Effector CD4-positive, alpha-beta T cell (primary cell): Measurements from ENCODE around the gene RCSD1.

Experiments
- DNase-seq: peaks from one replicate; pipeline ENCODE4 v3.0.0-alpha.2; 2020

The RCSD1 gene

DNA sequence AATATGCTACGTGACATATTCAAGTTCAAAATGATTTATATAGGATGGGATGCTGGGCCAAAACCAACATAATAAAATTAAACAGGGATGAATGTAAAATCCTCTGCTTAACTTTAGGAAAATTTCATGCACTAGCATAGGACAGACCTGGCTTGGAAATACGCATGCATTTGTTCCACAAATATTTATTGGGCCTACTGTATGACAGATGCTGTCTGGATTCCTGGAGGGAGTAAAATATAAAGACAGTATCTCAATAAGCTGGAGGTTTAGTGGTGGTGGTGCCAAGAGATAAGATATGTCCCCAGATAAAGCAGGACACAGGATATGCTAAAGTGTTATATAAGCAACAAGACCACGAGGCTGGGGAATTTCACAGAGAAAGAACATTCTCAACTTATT lies 15.1 kb downstream of the RCSD1 start:
- DNase-seq: no peak

DNA sequence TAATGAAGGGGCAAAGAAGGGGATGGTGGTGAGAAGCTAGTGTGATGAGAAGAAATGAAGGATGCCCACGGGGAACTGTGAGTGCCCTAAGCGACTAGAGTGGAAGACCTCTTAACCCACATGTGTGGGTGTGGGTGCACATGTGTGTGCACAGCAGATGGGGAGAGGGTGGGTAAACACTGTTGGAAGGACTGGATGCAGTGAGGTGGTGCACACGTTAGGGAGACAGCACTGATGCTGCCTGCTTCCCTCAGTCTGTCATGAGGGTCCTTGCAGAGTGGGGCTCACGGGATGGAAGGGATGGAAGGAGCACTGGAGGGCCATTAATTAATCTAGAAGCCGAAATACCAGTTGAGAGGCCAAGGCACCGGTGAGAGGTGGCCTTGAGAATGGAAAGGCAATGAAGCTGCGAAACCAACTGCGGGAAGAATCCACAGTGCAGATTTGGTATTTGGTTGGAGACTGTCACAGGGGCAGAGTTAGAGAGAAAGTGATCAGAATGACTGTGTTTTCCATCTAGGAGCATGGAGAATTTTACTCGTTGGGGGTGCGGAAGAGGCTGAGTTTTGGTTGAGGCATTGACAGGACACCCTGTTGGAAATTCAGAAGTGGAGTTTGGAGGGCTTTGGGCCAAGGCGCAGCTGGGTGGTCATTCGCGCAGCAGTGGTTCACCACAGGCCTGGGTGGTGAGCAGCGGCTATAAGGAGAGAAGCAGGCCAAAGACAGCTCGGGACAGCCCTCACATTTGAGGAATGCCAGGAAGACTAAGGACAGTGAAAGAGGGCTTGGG lies 15.8 kb downstream of the RCSD1 start:
- no peak for DNase-seq

GRCh38 chr1:167648252-167648849 lies 18.3 kb downstream of the RCSD1 start:
- no peak for DNase-seq

- no peak for DNase-seq
These were observed 19.1 kb downstream of the RCSD1 start for GRCh38 chr1:167648978-167649744.

- no peak for DNase-seq
These were observed 20.5 kb downstream of the RCSD1 start for GRCh38 chr1:167650269-167651160.

- no peak for DNase-seq
These were observed 21.2 kb downstream of the RCSD1 start for GRCh38 chr1:167651161-167651693.

GRCh38 chr1:167654975-167655575 lies 25.0 kb downstream of the RCSD1 start:
- no peak for DNase-seq

GRCh38 chr1:167656657-167657056 lies 26.6 kb downstream of the RCSD1 start:
- DNase-seq: no peak

DNA sequence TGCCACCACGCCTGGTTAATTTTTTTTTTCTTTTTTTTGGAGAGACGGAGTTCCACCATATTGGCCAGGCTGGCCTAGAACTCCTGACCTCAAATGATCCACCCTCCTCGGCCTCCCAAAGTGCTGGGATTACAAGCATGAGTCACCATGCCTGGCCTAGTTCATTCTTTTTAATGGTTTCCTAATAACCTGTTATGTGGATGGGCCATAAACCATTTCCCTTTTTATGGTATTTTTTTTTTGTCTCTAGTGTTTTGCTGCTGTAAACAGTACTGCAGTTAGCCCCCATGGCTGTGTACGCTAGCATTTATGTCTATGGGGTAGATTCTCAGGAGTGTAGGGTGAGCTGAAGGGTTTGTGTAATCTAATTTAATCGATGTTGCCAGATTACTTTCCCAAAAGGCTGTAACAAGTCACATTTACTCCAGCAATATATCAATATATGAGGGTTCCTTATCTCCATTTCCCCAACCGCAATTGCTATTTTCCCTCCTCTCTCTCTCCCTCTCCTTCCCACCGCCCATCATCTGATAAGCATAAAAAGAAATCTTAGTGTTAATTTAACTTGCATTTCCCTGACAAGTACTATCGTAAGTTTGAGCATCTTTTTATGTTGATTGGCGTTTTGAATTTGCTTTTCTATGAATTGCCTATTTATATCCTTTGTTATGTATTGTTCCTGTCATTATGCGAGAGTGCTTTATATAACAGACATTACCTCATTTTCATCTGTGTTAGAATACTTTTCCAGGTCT lies 28.7 kb downstream of the RCSD1 start:
- DNase-seq: no peak

DNA sequence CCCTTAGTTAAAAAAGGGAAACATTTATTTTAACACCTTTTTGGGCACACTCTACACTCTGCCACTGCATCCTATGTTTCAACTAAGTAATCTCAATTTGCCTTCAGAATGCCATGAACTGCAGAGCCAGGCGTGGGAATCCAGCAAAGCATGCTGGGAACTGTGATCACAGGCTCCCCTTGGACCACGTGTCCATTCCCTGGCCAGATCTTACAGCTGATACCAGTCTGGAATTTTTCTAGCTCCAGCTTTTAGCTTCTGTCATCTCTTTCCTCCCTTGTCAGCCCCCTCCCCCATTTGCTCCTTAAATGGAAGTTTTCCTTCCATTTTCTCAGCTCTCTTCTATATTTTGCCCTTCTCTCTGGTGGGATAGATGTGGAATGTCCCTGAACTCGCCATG lies 29.4 kb downstream of the RCSD1 start:
- DNase-seq: no peak

DNA sequence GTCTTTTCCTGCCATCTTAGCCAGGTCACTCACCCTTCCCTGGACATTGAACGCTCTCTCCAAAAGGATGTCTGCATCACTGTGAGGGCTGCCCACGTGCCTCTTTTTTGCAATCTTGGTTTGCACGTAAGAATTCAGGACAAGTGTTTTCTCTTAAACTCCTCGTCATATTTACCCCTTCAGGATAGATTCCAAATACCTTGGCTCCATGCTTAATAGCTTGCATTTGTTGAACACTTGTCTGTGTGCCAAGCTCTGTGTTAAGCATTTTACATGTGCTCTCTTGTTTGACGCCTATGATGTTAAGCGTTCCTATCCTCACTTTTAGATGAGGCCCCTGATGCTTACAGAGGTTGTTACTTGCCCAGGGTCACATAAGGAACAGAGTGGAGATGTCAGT lies 29.8 kb downstream of the RCSD1 start:
- no peak for DNase-seq

DNA sequence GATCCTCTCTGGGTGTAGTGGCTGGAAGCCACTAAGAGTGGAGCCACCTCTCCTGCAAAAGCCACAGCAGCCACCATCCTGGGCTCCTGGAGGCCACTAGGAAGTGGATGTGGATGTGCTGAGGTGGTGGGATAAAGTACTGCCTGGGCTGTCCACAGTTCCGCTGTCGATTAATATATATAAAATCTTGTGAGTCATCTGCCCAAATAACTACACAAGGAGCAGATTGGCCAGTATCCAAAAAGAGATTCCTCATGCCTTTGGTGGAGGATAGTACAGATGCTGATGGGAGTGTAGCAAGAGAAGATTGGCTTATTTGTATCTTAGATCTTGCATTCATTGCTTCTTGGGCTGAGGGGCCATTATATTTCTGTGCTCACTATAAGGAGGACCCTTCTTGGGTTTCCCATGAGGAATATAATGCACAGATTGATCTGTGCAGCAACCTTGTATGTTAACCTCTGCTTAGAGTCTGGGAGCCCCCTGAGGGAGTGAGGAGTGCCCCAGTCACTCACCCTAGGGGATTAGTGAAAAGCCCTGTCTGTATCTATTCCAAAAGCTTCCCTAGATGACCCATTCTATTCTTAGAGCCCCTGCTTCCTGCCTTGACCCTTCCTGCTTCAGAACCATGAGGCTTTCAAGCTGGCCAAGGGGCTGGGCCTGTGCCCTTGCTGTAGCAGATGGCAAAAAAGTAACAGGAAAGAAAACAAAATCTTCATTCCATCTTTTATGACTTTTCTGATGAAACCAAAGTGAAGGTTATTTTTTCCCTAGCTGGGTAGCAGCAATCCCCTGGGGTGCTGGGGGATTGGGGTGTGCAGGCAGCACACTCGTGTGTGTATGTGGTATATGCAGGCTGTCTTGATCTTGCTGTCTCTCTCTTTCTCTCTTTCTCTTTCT lies 31.7 kb downstream of the RCSD1 start:
- no peak for DNase-seq

DNA sequence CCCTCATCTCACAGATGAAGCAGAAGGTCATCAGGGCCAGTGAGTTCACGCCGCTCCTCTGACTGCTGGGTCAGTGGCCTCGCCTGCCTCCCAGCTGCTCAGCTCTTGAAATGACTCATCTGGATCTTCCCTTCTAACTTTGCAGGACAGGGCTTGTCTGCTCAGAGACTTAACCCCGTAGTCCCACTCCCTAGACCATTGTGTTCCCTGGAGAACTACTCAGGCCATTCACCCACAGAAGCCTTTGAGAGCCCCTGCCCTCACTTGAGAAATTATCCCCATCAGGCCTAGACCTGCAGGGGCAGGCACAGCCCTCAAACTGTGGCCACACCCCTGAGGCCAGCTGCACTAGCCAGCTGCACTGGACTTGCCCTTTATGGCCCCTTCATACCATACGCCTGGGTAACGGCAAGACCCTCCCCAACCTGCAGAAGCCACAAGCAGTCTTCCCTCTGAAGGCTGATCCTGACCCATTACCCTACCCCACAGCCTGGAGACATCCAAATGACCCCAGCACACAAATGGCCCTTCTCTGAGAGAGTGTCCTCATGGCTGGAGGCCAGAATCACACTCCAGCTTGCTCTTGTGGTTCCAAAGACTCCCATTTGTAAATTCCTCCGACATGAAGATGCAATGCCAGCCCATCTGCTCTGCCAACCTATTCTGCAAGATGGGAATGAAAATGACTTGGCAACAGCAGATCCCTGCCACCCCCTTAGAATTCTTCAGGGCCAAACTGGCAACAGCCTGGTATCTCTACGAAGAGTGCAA lies 33.2 kb downstream of the RCSD1 start:
- no peak for DNase-seq

GRCh38 chr1:167665469-167665868 lies 35.4 kb downstream of the RCSD1 start:
- no peak for DNase-seq

GRCh38 chr1:167666416-167666815 lies 36.4 kb downstream of the RCSD1 start:
- no peak for DNase-seq

DNA sequence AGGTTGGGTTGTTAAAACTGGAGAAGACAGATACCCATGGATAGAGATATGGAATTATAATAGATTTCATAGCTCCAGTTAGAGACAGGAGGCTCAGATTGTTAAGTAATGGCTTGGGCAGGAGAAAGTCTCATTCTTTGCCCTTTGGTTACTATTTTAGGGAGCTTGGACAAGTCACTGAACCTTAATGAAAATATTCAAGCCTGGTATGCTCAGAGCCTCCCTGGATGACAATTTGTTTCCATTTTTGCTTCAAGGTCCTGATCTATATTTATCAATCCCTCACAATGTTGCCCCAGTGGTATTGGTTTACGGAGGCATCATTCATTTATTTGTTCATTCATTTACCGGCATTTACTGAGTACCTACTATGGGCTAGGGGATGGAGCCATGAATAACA lies 37.5 kb downstream of the RCSD1 start:
- DNase-seq: no peak

- DNase-seq: no peak
These were observed 38.1 kb downstream of the RCSD1 start for GRCh38 chr1:167668108-167668507.

DNA sequence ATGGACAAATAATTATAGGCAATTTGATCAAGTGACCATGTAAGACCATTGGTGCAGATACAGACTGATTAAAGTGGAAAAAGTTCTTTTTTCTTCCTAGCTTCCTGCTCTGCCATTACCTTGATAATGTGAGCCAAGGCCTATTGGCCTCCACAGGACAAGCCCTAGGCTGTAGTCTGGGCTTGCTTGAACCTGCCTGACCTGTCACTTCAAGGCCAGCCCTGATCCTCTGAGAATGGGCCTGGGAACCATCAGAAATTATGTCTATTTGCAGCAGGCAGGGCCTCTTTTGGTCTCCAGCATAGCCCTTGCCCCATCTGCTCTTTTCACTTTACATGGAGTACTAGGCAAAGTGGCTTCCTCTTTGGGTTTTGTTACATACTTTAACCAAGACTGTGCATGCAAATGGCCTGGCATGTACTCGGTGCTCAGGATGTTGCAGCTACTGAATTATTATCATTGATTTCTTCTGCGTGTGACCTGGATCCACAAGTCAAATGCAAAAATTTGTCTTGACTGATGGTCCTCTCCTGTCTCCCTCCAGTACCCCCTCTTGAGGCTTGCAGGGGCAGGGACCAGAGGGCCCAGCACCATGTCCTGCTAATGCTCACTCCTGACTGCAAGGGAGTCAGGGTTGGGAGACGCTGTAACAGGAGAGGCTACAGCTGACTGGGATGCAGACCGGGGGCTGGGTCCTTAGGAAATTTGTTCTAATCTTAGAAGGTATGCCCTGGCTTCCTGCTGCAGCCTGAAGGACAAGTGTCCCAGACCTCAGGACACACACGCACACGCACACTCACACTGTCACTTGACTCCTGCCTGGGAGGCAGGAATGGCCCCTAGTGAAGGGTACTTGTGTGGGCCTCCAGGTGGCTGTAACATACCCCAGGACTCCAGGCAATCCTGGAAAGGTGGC lies 39.4 kb downstream of the RCSD1 start:
- DNase-seq: no peak
